ENCODE results near the gene NOC2L.

NOC2L gene

DNA sequence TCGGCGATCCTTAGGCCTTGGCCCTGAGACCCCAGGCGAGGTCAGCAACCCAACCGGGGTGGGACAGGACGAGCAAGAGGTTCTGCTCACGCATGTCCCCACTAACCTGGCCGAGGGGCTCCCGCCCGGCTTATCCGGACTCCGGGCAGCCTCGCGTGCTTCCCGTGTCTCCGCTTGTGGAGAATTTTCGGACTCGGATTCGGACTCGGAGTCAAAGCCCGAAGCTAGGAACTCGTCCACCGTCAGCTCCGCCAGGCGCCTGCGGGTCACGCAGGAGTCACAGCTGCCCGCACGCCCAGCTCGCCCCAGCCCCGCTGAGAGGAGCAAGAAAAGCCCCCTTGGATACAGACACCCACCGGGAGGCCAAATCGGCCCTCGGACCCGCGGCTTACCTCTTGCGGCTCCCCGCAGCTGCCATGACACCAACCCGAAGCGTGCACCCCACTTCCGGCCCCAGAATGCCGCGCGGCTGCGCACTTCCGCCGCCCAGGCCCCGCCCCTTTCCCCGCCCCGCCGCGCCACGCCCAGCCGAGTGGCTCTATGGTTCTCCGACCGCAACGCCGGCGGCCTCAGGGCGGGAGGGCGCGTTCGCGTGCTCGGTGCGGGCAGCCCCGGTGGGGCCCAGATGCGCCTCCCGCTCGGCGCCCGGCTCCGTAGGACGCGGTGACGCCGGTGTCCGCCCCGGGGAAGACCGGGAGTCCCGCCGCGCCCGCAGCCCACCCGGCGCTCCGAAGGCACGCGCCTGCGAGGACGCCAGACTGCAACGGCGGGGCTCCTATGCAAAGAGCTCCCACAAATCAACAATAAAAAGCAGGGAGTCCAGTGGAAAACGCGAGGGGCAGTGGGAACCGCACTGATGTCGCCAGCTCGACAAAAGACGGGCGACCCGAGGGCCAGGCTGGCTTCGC is at the start of gene NOC2L:
NOC2L (minus strand) TSS at position 434 of the 908 bp plus-strand sequence; CDS start at position 418, 16 bp downstream.
- TF ChIP-seq, protein P1, sequence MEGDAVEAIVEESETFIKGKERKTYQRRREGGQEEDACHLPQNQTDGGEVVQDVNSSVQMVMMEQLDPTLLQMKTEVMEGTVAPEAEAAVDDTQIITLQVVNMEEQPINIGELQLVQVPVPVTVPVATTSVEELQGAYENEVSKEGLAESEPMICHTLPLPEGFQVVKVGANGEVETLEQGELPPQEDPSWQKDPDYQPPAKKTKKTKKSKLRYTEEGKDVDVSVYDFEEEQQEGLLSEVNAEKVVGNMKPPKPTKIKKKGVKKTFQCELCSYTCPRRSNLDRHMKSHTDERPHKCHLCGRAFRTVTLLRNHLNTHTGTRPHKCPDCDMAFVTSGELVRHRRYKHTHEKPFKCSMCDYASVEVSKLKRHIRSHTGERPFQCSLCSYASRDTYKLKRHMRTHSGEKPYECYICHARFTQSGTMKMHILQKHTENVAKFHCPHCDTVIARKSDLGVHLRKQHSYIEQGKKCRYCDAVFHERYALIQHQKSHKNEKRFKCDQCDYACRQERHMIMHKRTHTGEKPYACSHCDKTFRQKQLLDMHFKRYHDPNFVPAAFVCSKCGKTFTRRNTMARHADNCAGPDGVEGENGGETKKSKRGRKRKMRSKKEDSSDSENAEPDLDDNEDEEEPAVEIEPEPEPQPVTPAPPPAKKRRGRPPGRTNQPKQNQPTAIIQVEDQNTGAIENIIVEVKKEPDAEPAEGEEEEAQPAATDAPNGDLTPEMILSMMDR (conservative IDR thresholded peaks at IDR 0.05; ENCODE audit: low read depth, low read length): no peak
- H3K4me3 ChIP-seq (ENCODE audit: low read depth, low read length): peak within 1 kb of the TSS; percentile 94
- DNase-seq (ENCODE audit: low read depth): peak; percentile 90

DNA sequence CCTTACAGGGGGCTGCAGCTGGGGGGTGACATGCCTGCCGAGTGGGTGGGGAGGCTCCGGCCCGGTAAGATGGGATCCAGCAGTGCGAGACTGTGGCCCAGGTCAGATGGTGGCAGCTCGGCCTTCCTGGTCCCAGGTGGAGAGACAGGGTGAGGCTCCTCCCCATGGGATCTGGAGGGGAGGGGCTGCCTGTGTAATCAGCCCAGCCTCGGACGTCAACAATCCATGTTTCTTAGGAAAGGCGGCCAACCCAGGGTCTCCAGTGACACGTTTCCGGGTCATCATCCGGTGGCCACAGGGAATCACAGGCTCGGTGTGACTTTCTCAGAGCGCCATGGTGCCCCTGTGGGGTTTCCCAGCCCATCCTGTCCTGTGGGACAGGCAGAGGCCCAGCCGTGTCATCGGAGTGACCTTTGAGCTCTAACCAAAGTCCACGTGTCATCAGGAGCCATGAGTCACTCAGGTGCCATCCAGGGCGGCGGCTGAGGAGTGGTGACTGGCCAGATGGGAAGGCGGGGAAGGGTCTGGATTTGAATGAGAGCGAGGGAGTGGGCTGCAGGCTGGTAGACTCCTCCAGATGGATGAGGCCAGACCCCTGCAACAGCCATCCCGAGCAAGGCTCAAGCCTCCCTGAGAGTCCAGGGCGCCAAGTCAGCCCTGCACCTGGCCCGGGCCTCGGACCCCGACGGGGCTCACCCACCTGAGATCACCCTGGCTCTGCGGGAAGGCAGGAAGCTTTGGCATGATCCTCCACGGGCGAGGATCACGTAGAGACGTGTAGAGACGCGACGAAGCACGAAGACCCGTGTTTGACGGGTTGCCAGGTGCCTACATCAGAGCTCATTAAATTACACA is 47.5 kb upstream of the NOC2L start:
- no peak overlapping the region for H3K4me3 ChIP-seq (ENCODE audit: low read depth, low read length)
- TF ChIP-seq, protein P1 (conservative IDR thresholded peaks at IDR 0.05; ENCODE audit: low read depth, low read length): no peak
- DNase-seq (ENCODE audit: low read depth): no peak

DNA sequence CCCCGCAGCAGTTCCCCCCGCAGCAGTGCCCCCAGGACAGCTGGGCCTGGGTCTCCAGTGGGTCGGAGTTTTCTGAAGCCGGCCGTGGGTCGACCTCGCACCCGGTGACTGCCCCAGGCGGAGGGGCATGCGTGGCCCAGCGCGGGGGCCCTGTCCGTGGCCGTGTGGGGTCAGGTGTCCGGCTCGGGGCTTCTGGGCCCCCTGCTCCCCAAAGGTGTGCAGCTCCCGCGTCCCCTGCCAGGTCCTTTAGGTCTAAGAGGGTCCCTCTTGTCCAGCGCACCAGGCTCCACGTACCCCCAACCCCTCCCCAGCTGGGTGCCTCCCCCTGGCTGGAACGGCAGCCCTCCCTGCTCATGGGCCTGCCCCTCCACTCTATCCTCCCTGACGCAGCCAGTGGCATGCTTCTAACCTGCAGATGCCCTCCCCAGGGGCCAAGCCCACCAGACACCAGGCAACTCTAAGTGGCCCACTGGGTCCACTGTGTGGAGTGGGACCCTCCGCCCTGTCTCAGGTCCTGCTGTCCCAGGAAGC is 46.8 kb upstream of the NOC2L start:
- DNase-seq (ENCODE audit: low read depth): no peak
- H3K4me3 ChIP-seq (ENCODE audit: low read depth, low read length): no peak overlapping the region

DNA sequence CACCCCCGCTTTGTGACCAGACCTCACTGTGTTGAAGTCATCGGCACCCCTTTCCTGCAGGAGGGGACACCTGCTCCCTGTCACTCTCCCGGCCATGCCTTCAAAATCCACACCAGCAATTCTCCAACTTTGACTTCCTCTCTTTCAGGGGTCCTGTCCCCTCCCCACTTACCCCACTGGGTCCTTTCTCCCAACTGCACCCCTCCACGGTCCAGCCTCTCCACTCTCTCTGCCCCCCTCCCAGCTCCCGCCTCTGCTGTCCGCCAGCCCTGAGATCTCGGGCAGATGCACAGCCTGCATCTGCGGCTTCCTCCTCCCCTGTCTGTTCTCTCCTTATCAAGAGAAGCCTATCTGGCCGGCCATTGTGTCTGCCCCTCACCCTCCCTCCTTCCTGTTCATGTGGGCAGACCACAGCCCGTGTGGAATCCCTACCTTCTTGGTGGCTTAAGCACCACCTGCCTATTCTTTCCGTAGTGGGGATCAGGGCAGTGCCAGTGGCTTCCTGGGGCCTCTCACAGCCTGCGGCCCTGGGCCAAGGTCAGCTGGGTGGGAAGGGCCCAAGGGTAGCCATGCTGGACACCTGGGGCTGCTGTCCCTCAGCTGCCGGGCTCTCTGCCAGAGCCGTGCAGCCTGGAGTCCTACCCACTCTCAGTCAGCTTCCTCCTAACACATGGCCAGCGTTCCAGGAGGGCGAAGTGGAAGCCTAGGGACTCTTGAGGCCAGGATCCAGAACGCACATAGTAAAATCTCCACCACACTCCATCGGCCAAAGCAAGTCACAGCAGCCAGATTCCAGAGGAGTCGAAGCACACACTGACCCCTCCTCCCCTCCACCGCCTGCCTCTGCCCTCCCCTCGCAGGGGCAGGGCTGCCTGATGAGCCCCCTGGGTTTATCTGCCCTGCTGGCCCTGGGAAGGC is 46.0 kb upstream of the NOC2L start:
- DNase-seq (ENCODE audit: low read depth): peak; percentile 55

More for the DNA sequence above, 46.8 kb upstream of the NOC2L start:
- TF ChIP-seq, protein P1 (conservative IDR thresholded peaks at IDR 0.05; ENCODE audit: low read depth, low read length): no peak

DNA sequence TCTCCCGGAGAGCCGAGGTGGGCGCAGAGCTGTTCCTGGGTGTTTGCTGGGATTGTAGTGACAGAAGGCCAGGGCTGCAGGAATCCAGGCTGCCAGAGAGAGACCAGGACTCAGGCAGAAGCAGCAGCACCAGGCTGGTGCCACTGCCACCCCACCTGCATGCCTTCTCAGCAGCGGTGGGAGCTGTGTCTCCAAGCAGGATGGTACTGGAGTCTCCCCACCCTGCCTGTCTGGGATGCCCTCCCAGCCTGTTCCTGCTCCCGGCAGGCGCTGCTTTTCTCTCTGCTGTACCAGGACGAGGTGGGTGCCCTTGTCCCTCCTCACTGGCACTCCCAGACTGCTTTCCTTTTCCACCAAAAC is 45.3 kb upstream of the NOC2L start:
- DNase-seq (ENCODE audit: low read depth): no peak
- H3K4me3 ChIP-seq (ENCODE audit: low read depth, low read length): no peak overlapping the region
- TF ChIP-seq, protein P1 (conservative IDR thresholded peaks at IDR 0.05; ENCODE audit: low read depth, low read length): no peak

More for the DNA sequence above, 46.0 kb upstream of the NOC2L start:
- H3K4me3 ChIP-seq (ENCODE audit: low read depth, low read length): no peak overlapping the region
- TF ChIP-seq, protein P1 (conservative IDR thresholded peaks at IDR 0.05; ENCODE audit: low read depth, low read length): no peak

Data from choroid plexus epithelial cell (primary cell).